HepG2 (cell line): ENCODE results near the gene SFT2D2. TPM values are rescaled to one million over a fixed set of nuclear protein-coding genes. Genes with fewer than 3 reads are reported as not detected.
A peak's percentile ranks its signal among the peaks of the same experiment; 100 is the strongest.

Experiments used
- ISX ChIP-seq: sonication (generic); formaldehyde crosslinking; conservative IDR thresholded peaks from 2 replicates; pipeline ENCODE4 v1.5.0; 2020; ENCODE audit warnings: missing genetic modification reagents
- KLF15 ChIP-seq: sonication (generic); formaldehyde crosslinking; IDR thresholded peaks from 2 replicates; pipeline ENCODE4 v1.8.1; 2023; ENCODE audit warnings: borderline replicate concordance, mild to moderate bottlenecking, inconsistent platforms, missing genetic modification reagents, mixed read lengths
- KLF16 ChIP-seq, 2 experiments: sonication (generic) in 1 of 2; formaldehyde crosslinking in 1 of 2; IDR thresholded peaks; 2 replicates each; pipeline versions ENCODE4 v1.6.1 to v1.8.0; 2016 to 2023; ENCODE audit warnings: missing genetic modification reagents in 2 of 2, missing compliant biosample characterization in 1 of 2
- NR2F6 ChIP-seq, 2 experiments: IDR thresholded peaks; 2 replicates each; pipeline ENCODE4 v1.6.1; 2016; ENCODE audit warnings: antibody characterized with exemption in 1 of 2, mild to moderate bottlenecking in 1 of 2
- PHF5A ChIP-seq: IDR thresholded peaks from one replicate; pipeline ENCODE4 v1.6.1; 2018; ENCODE audit warnings: low read depth, missing genetic modification reagents; ENCODE audit not compliant: unreplicated experiment
- POGZ ChIP-seq: sonication (generic); formaldehyde crosslinking; IDR thresholded peaks from 2 replicates; pipeline ENCODE4 v1.4.0; 2020; ENCODE audit warnings: mild to moderate bottlenecking, missing genetic modification reagents
- RBFOX2 ChIP-seq: fragments of 200-400 bp; formaldehyde crosslinking; IDR thresholded peaks from 2 replicates; pipeline ENCODE4 v1.6.1; 2017; ENCODE audit warnings: low read depth, mild to moderate bottlenecking, low read length
- SMAD3 ChIP-seq: sonication (generic); formaldehyde crosslinking; IDR thresholded peaks from 2 replicates; pipeline ENCODE4 v1.4.0; 2020; ENCODE audit warnings: missing genetic modification reagents
- ZKSCAN1 ChIP-seq: fragments of 150-350 bp; IDR thresholded peaks from 2 replicates; pipeline ENCODE4 v1.6.1; 2014; ENCODE audit warnings: low read length
- ZNF670 ChIP-seq: sonication (generic); formaldehyde crosslinking; IDR thresholded peaks from 2 replicates; pipeline ENCODE4 v1.8.0; 2022; ENCODE audit warnings: mild to moderate bottlenecking, missing genetic modification reagents, borderline replicate concordance
- ZZZ3 ChIP-seq: sonication (generic); formaldehyde crosslinking; IDR thresholded peaks from 2 replicates; pipeline ENCODE4 v1.4.0; 2020; ENCODE audit warnings: missing genetic modification reagents, mild to moderate bottlenecking, borderline replicate concordance
- polyA plus RNA-seq, 8 experiments: library from polyadenylated mRNA; depleted of rRNA in 3 of 8; stranded (reverse) in 7 of 8; unstranded in 1 of 8; fragments of >200 nt; fragmentation: Illumina TruSeq in 4 of 8; extraction: Trizol in 4 of 8; gene quantifications; 2 replicates each; pipeline versions ENCODE4 v1.2.1 to v1.2.3, GENCODE V29; 2011 to 2016; ENCODE audit warnings: low read depth in 4 of 8, missing spikeins in 1 of 8, mixed read lengths in 1 of 8; ENCODE audit not compliant: insufficient read depth in 1 of 8
- total RNA-seq, 5 experiments: library from RNA; depleted of rRNA; stranded (reverse); fragments of >200 nt; fragmentation: Illumina TruSeq; extraction: Trizol; gene quantifications; 2 replicates each; pipeline ENCODE4 v1.2.3, GENCODE V29; 2016; ENCODE audit warnings: low read depth in 1 of 5
- TF ChIP-seq, protein P1 (sequence below): sonication (generic); formaldehyde crosslinking; IDR thresholded peaks from 2 replicates; pipeline ENCODE4 v1.5.1; 2020; ENCODE audit warnings: mild to moderate bottlenecking, missing genetic modification reagents, moderate library complexity
- TF ChIP-seq, protein P2 (sequence below): sonication (generic); formaldehyde crosslinking; IDR thresholded peaks from 2 replicates; pipeline ENCODE4 v1.4.0; 2020; ENCODE audit warnings: mild to moderate bottlenecking, missing genetic modification reagents
- TF ChIP-seq, protein P3 (sequence below): sonication (generic); formaldehyde crosslinking; conservative IDR thresholded peaks from 2 replicates; pipeline ENCODE4 v1.8.0; 2022; ENCODE audit warnings: low read depth, missing genetic modification reagents
- TF ChIP-seq, protein P4 (sequence below): sonication (generic); formaldehyde crosslinking; IDR thresholded peaks from 2 replicates; pipeline ENCODE4 v1.8.0; 2022; ENCODE audit warnings: mild to moderate bottlenecking, missing genetic modification reagents, moderate library complexity
- TF ChIP-seq, protein P5 (sequence below): sonication (generic); formaldehyde crosslinking; IDR thresholded peaks from 2 replicates; pipeline ENCODE4 v1.5.0; 2020; ENCODE audit warnings: missing genetic modification reagents, mild to moderate bottlenecking, borderline replicate concordance

Gene SFT2D2
- total and polyA plus RNA-seq, 2 of the 13 experiments (the other 11 are each of a cell fraction or from before 2014, with no cell fraction given): 10.0 to 28.8 TPM

DNA sequence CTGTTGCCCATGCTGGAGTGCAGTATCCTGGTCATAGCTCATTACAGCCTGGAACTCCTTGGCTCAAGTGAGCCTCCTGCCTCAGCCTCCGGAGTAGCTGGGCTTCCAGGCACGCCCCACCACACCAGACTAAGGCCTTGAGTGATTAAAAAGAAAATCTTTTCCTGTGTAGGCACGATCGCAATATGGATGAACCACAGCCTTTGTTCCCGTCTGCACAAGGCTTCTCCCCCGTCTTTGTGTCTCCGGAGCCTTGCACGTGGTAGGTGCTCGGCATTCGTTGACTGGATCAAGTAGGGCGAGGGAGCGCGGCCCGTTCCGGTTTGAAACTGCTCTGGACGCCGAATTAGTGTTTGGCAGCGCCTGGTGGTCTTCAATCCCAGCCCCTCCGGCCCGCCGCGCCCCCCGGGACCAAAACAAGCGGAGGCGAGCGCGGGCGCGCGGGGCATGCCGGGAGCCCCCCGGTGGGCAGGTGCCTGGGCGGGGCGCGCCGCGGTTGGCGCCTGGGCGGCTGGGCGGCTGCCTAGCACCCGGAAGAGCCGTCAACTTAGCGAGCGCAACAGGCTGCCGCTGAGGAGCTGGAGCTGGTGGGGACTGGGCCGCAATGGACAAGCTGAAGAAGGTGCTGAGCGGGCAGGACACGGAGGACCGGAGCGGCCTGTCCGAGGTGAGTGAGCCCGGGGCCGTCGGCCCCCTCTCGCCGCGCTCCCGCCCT lies at the start of gene SFT2D2 (continued):
- TF ChIP-seq, protein P1, sequence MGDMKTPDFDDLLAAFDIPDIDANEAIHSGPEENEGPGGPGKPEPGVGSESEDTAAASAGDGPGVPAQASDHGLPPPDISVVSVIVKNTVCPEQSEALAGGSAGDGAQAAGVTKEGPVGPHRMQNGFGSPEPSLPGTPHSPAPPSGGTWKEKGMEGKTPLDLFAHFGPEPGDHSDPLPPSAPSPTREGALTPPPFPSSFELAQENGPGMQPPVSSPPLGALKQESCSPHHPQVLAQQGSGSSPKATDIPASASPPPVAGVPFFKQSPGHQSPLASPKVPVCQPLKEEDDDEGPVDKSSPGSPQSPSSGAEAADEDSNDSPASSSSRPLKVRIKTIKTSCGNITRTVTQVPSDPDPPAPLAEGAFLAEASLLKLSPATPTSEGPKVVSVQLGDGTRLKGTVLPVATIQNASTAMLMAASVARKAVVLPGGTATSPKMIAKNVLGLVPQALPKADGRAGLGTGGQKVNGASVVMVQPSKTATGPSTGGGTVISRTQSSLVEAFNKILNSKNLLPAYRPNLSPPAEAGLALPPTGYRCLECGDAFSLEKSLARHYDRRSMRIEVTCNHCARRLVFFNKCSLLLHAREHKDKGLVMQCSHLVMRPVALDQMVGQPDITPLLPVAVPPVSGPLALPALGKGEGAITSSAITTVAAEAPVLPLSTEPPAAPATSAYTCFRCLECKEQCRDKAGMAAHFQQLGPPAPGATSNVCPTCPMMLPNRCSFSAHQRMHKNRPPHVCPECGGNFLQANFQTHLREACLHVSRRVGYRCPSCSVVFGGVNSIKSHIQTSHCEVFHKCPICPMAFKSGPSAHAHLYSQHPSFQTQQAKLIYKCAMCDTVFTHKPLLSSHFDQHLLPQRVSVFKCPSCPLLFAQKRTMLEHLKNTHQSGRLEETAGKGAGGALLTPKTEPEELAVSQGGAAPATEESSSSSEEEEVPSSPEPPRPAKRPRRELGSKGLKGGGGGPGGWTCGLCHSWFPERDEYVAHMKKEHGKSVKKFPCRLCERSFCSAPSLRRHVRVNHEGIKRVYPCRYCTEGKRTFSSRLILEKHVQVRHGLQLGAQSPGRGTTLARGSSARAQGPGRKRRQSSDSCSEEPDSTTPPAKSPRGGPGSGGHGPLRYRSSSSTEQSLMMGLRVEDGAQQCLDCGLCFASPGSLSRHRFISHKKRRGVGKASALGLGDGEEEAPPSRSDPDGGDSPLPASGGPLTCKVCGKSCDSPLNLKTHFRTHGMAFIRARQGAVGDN (CRISPR knock-in tag): peak; percentile 99
- TF ChIP-seq ISX (CRISPR knock-in tag) (no peak), SMAD3 (no peak), PHF5A (CRISPR knock-in tag) (no peak), ZKSCAN1 (no peak), KLF16 (CRISPR knock-in tag; IDR thresholded peaks at IDR 0.05) (peak in 1 of 2 experiments; percentile 64; a peak in 1 of 4 replicates), ZZZ3 (CRISPR knock-in tag) (0 out of 2 replicates have a peak, but pooled peaks have one; percentile 59), ZNF670 (CRISPR knock-in tag) (peak; percentile 63; the same call in 1 of the 2 replicates), RBFOX2 (peak; percentile 89), KLF15 (CRISPR knock-in tag) (no peak), POGZ (CRISPR knock-in tag) (peak; percentile 60), NR2F6 (IDR thresholded peaks at IDR 0.05) (no peak), NR2F6 (CRISPR knock-in tag; IDR thresholded peaks at IDR 0.05) (no peak)
- TF ChIP-seq, protein P2, sequence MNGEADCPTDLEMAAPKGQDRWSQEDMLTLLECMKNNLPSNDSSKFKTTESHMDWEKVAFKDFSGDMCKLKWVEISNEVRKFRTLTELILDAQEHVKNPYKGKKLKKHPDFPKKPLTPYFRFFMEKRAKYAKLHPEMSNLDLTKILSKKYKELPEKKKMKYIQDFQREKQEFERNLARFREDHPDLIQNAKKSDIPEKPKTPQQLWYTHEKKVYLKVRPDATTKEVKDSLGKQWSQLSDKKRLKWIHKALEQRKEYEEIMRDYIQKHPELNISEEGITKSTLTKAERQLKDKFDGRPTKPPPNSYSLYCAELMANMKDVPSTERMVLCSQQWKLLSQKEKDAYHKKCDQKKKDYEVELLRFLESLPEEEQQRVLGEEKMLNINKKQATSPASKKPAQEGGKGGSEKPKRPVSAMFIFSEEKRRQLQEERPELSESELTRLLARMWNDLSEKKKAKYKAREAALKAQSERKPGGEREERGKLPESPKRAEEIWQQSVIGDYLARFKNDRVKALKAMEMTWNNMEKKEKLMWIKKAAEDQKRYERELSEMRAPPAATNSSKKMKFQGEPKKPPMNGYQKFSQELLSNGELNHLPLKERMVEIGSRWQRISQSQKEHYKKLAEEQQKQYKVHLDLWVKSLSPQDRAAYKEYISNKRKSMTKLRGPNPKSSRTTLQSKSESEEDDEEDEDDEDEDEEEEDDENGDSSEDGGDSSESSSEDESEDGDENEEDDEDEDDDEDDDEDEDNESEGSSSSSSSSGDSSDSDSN (CRISPR knock-in tag): peak; percentile 80
- TF ChIP-seq, protein P3, sequence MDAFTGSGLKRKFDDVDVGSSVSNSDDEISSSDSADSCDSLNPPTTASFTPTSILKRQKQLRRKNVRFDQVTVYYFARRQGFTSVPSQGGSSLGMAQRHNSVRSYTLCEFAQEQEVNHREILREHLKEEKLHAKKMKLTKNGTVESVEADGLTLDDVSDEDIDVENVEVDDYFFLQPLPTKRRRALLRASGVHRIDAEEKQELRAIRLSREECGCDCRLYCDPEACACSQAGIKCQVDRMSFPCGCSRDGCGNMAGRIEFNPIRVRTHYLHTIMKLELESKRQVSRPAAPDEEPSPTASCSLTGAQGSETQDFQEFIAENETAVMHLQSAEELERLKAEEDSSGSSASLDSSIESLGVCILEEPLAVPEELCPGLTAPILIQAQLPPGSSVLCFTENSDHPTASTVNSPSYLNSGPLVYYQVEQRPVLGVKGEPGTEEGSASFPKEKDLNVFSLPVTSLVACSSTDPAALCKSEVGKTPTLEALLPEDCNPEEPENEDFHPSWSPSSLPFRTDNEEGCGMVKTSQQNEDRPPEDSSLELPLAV: 0 out of 2 replicates have a peak, but pooled peaks have one; percentile 74
- TF ChIP-seq, protein P4, sequence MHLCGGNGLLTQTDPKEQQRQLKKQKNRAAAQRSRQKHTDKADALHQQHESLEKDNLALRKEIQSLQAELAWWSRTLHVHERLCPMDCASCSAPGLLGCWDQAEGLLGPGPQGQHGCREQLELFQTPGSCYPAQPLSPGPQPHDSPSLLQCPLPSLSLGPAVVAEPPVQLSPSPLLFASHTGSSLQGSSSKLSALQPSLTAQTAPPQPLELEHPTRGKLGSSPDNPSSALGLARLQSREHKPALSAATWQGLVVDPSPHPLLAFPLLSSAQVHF: peak; percentile 78; the same call in 1 of the 2 replicates
- TF ChIP-seq, protein P5, sequence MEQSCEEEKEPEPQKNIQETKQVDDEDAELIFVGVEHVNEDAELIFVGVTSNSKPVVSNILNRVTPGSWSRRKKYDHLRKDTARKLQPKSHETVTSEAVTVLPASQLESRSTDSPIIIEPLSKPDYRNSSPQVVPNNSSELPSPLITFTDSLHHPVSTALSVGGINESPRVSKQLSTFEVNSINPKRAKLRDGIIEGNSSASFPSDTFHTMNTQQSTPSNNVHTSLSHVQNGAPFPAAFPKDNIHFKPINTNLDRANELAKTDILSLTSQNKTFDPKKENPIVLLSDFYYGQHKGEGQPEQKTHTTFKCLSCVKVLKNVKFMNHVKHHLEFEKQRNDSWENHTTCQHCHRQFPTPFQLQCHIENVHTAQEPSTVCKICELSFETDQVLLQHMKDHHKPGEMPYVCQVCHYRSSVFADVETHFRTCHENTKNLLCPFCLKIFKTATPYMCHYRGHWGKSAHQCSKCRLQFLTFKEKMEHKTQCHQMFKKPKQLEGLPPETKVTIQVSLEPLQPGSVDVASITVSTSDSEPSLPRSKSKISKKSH (CRISPR knock-in tag): peak; percentile 87
